Duodenal mucosa (tissue), 2 donors: Measurements from ENCODE around the gene TBL3.
A peak's percentile ranks its signal among the peaks of the same experiment; 100 is the strongest.

Experiments
- H3K27ac ChIP-seq: one replicate; pipeline ENCODE4 v1.7.0; 2013; ENCODE audit warnings: low read depth, low read length
- H3K27me3 ChIP-seq, 2 donors: one replicate each; pipeline ENCODE4 v1.7.0; 2013; ENCODE audit warnings: low read length in 2 of 2, control low read depth in 1 of 2; ENCODE audit not compliant: insufficient read depth in 2 of 2, control insufficient read depth in 1 of 2
- H3K36me3 ChIP-seq, 2 donors: one replicate each; pipeline ENCODE4 v1.7.0; 2013; ENCODE audit warnings: low read length in 2 of 2, control low read depth in 1 of 2; ENCODE audit not compliant: insufficient read depth in 2 of 2, control insufficient read depth in 1 of 2
- H3K4me1 ChIP-seq, 2 donors: one replicate each; pipeline ENCODE4 v1.7.0; 2013; ENCODE audit warnings: low read length in 2 of 2, control low read depth in 1 of 2; ENCODE audit not compliant: insufficient read depth in 2 of 2, control insufficient read depth in 1 of 2
- H3K4me3 ChIP-seq, 2 donors: one replicate each; pipeline ENCODE4 v1.7.0; 2013; ENCODE audit warnings: low read length in 2 of 2, low read depth in 1 of 2
- H3K9ac ChIP-seq, 2 donors: one replicate each; pipeline ENCODE4 v1.7.0; 2013; ENCODE audit warnings: low read length in 2 of 2, low read depth in 1 of 2
- H3K9me3 ChIP-seq, 2 donors: one replicate each; pipeline ENCODE4 v1.7.0; 2013; ENCODE audit warnings: low read length in 2 of 2, control low read depth in 1 of 2; ENCODE audit not compliant: control insufficient read depth in 1 of 2

TBL3 gene

DNA sequence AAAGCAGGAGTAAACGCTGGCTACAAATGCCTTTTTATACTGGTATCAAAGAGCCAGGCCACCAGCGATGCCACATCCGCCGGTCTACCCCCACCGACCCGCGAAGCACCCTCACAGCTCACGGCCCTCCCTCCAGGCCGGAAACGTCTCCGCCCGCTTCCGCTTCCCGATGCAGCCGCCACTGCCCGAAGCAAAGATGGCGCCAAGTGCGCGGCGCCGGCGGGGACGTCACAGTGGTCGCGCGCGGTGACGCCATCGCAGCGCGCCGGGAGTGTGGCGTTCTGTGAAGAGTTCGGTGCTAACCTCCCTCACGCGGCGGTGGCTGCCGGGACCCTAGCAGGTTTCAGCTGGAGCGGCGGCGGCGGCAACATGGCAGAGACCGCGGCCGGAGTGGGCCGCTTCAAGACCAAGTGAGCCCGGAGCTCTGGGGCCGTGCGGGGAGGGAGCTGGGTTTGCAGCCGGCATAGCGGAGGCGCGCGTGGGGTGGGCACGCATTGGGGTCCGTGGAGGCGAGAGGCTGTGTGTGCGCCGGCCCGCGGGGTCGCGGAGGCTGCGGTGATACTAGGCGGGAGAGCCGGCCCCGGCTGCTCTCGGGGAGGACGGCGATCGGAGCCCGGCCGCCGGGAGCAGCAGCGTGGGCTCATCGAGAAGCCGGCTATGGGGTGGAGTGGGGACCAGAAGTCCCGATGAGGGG, at the start of gene TBL3:
TSS of gene TBL3 (plus strand) at position 258 of the 694 bp plus-strand sequence. CDS start at position 370, 112 bp downstream.
- H3K36me3 ChIP-seq: peaks cover 13 to 29% of the 10 kb centered on the region in 2 donors
- peak within 1 kb of the TSS; percentile 96 for H3K27ac ChIP-seq
- H3K4me1 ChIP-seq: peaks cover 4 to 15% of the 10 kb centered on the region in 2 donors
- peak within 1 kb of the TSS; percentile 89 to 90 for H3K4me3 ChIP-seq
- peaks cover 0 to 3% of the 10 kb centered on the region in 2 donors for H3K27me3 ChIP-seq
- peak within 1 kb of the TSS; percentile 92 to 96 for H3K9ac ChIP-seq
- H3K9me3 ChIP-seq: no peaks in the 10 kb centered on the region

DNA sequence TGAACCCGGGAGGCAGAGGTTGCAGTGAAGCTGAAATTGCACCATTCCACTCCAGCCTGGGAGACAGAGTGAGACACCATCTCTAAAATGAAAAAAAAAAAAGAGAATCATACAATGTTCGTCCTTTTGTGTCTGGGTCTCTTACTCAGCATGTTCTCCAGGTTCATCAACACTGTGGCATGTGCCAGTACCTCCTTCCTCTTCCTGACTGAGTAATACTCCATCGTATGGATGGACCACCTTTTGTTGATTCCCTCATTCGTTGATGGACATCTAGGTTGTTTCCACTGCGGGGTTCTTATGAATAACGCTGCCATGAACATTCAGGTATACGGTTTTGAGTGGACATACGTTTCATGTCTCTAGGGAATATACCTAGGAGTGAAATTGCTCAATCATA, 49.5 kb upstream of the TBL3 start:
- H3K4me3 ChIP-seq: no peak overlapping the region
- no peak overlapping the region for H3K9ac ChIP-seq
- H3K4me1 ChIP-seq: peaks cover 4 to 15% of the 10 kb centered on the region in 2 donors
- no peaks in the 10 kb centered on the region for H3K9me3 ChIP-seq
- peaks cover 44 to 51% of the 10 kb centered on the region in 2 donors for H3K27me3 ChIP-seq
- no peak overlapping the region for H3K27ac ChIP-seq
- H3K36me3 ChIP-seq: no peaks in the 10 kb centered on the region

DNA sequence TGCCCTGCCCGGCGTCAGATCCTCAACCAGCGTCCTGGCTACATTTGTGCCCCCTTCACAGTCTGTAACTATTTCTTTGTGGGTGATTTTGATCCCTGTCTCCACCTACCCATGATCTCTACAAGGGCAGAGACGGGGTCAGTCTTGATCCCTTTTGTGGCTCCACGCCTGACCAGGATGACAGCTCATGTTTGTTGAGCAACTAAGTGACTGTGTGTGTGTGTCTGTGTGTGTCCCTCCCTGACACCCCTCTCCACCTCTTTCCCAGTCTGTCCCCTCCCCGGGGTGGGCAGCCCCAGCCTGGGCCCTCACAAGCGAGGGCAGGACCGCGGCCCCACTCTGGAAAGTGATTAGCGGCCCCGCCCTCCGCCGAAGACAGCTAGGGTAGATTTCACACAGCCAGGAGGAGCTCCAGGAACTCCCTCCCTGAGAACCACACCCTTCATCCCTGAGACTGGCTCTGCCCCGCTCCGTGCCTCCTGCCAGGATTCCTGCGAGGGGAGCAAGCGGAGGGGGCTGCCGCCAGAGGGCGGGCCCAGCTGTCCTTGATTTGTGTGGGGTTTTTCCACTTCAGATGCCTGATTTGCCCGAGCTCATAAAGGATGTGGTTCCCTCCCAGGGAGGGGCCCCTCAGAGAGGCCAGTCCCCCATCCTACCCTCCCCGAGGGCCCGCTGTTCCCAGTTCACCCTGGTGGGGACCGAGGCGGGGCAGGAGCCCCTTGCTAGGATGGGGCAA, 48.4 kb upstream of the TBL3 start:
- H3K9me3 ChIP-seq: no peaks in the 10 kb centered on the region
- no peak overlapping the region for H3K9ac ChIP-seq
- H3K27ac ChIP-seq: no peak overlapping the region
- no peak overlapping the region for H3K4me3 ChIP-seq
- peaks cover 4 to 10% of the 10 kb centered on the region in 2 donors for H3K4me1 ChIP-seq
- peaks cover 39 to 46% of the 10 kb centered on the region in 2 donors for H3K27me3 ChIP-seq
- no peaks in the 10 kb centered on the region for H3K36me3 ChIP-seq

DNA sequence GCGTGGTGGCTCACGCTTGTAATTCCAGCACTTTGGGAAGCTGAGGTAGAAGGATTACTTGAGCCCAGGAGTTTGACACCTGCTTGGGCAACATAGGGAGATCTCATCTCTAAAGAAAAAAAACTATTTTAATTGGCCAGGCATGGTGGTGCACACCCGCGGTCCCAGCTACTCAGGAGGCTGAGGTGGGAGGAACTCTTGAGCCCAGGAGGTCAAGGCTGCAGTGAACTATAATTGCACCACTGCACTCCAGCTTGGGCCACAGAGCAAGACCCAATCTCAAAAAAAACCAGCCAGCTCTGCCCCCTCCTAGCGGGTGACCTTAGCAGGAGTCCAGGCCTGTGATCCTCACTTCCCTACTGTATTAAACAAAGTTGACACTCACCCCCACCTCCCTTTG, 47.8 kb upstream of the TBL3 start:
- Histone ChIP-seq H3K4me3 (no peak overlapping the region), H3K36me3 (no peaks in the 10 kb centered on the region), H3K9ac (no peak overlapping the region), H3K4me1 (peaks cover 4 to 6% of the 10 kb centered on the region in 2 donors), H3K27me3 (peaks cover 33 to 40% of the 10 kb centered on the region in 2 donors), H3K9me3 (no peaks in the 10 kb centered on the region), H3K27ac (no peak overlapping the region)

DNA sequence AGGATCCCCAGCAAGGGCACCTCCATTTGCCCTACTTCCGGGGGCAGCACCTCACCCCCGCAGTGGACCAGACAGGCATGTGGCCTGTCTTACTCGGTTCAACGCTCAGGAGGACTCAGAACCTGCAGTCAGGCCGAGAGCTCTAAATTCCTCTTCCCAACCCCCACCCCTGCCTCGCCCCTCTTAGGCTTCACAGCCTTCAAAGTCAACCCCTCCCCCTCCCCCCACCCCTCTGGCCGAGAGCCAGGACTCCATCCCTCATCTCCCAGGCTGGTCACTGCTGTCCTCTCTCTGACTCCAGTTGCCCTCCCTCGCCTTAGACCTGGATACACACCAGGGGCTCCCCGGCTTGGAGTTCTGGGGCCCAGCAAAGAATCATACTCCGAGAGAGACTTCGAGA, 45.6 kb upstream of the TBL3 start:
- Histone ChIP-seq H3K27ac (no peak overlapping the region), H3K36me3 (no peaks in the 10 kb centered on the region), H3K4me3 (no peak overlapping the region), H3K9ac (no peak overlapping the region), H3K27me3 (peaks cover 11 to 19% of the 10 kb centered on the region in 2 donors), H3K4me1 (peaks cover 7 to 9% of the 10 kb centered on the region in 2 donors), H3K9me3 (no peaks in the 10 kb centered on the region)

DNA sequence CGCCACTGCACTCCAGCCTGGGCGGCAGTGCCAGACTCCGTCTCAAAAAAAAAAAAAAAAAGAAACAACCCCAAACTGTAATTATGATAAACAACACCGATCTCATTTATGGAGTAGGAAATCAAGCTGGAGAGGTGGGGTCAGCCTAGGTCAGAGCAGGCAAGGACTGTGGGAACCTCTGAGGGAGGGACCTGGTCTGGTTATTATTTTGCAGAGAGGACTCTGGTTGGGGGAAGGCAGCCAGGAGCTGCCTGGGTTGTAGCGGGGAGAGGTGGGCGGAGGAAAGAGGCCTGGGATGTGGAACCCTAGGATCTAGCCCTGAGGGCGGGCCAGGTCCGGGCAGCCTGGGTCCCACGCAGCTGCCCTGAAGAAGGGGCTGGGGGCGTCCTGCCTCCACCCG, 42.7 kb upstream of the TBL3 start:
- peaks cover 3% of the 10 kb centered on the region in 2 donors for H3K4me1 ChIP-seq
- no peaks in the 10 kb centered on the region for H3K36me3 ChIP-seq
- no peaks in the 10 kb centered on the region for H3K27me3 ChIP-seq
- H3K27ac ChIP-seq: no peak overlapping the region
- H3K9ac ChIP-seq: peak overlapping the region; percentile 26 to 54
- no peaks in the 10 kb centered on the region for H3K9me3 ChIP-seq
- peak overlapping the region in 1 of 2 donors; percentile 43 for H3K4me3 ChIP-seq

DNA sequence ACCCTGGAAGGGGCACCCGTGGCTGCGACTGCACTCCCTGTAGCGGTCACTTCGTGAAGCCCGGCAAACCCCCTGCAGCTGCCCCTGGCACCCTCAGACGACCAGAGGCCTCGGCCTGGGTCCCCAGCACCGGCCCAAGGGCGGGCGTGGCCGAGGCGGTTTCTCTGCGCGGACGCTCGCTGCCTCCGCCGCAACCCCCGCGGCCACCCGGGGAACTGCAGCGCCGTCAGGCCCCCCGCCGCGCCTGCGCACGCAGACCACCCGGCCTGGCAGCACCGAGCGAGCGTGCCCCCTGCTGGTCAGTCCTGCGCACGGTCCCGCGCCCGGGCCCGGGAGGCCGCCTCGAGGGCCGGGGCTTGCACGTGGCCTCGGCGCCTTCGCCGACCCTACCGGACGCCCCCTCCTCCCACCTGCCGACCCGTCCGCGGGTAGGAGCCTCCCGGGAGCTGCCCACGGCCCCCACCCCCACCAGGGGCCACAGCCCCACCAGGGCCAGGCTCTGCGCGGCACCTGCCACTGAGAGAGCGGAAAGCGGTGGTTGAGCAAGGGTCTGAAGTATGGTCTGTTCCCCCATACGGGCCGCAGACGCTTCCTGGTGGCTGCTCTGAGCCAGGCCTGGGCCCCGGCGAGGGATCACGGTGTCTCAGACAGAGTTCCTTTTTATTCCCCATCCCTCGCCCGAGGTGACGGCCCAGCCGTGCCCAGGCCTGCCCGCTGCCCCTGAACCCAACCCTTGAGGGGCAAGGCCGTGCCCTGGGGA, 42.1 kb upstream of the TBL3 start:
- H3K9me3 ChIP-seq: no peaks in the 10 kb centered on the region
- H3K4me1 ChIP-seq: peaks cover 3% of the 10 kb centered on the region in 2 donors
- no peak overlapping the region for H3K27ac ChIP-seq
- H3K36me3 ChIP-seq: no peaks in the 10 kb centered on the region
- peak overlapping the region; percentile 21 to 43 for H3K4me3 ChIP-seq
- H3K27me3 ChIP-seq: no peaks in the 10 kb centered on the region
- H3K9ac ChIP-seq: peak overlapping the region; percentile 26 to 38

DNA sequence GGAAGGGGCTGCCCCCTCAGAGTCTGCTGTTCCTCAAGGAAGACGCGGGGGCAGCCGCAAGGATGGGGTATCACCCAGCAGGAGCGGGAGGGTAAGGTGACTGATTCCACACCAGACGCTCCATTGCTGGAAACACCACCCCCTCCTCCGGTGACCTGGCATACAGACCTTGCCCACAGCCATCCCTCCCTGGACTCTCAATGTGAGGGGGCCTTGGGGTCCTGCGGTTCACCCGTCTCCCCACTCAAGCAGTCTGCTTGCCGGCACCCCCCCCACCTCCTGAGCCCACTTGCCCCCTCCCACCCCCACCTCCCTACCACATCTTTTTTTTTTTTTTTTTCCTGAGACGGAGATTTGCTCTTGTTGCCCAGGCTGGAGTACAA, 41.5 kb upstream of the TBL3 start:
- no peaks in the 10 kb centered on the region for H3K36me3 ChIP-seq
- H3K4me3 ChIP-seq: no peak overlapping the region
- no peaks in the 10 kb centered on the region for H3K27me3 ChIP-seq
- peaks cover 3 to 6% of the 10 kb centered on the region in 2 donors for H3K4me1 ChIP-seq
- no peak overlapping the region for H3K27ac ChIP-seq
- no peak overlapping the region for H3K9ac ChIP-seq
- no peaks in the 10 kb centered on the region for H3K9me3 ChIP-seq

DNA sequence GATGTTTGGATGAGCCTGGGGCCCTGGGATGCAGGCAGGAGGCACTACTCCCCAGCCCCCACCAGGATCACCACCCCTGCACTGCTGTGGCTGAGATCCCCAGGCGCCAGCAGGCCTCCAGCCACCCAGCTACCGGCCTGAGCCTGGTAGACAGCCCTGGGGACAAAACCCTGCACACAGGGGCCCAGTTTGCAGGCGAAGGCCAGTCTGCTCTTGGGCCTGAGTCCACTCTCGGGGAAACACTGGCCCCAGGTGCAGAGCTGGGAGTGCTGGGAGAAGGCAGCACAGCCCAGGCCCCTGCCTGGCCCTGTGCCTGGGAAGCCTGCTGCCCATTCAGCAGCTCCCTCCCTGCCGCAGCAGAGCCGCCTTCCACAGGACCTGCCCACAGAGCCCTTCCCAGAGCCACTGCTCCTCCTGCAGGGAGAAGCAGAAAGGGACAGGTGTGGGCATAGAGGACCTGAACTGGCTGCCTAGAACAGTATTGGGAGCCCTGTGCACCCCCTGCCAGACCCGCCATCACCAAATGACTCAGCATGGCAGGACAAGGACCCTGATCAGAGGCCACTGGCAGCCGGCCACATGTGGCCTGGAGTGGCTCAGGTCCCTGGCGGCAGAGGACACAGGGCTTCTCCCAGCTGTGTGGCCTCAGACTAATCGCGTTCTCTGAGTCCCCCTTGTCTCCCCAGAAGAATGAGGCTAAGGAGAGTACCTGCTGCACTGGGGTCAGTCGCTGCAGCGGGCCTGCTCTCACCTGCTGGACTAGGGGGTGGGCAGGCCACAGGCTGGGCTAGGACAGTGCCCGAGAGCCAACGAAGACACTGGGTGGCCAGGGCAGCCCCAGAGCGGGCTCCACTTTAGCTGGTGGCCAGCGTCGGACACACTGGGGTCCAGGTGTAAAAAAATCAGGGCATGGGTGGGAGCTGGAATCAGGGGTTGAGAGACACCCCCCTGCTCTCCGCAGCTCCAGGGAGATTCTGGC, 39.5 kb upstream of the TBL3 start:
- no peak overlapping the region for H3K9ac ChIP-seq
- peaks cover 3 to 11% of the 10 kb centered on the region in 2 donors for H3K4me1 ChIP-seq
- peaks cover 0 to 4% of the 10 kb centered on the region in 2 donors for H3K36me3 ChIP-seq
- no peak overlapping the region for H3K27ac ChIP-seq
- no peak overlapping the region for H3K4me3 ChIP-seq
- no peaks in the 10 kb centered on the region for H3K9me3 ChIP-seq
- no peaks in the 10 kb centered on the region for H3K27me3 ChIP-seq
